Fibroblast of lung (primary cell): ENCODE measurements around the gene PRDM16. TPM values are rescaled to one million over a fixed set of nuclear protein-coding genes. Genes with fewer than 3 reads are reported as not detected.

Experiments used
- DNase-seq, 2 donors: peaks; one replicate each; pipeline versions ENCODE4 v3.0.0 to v3.0.0-alpha.2; 2010; ENCODE audit warnings: low read depth in 2 of 2
- H2AFZ ChIP-seq: 2 replicates; pipeline ENCODE4 v1.5.1; 2012; ENCODE audit warnings: low read length, control low read depth, inconsistent platforms
- H3K27ac ChIP-seq: 2 replicates; pipeline ENCODE4 v1.5.1; 2011; ENCODE audit warnings: low read length, control low read depth; ENCODE audit not compliant: insufficient read depth
- H3K27me3 ChIP-seq: 2 replicates; pipeline ENCODE4 v1.5.1; 2011; ENCODE audit warnings: mild to moderate bottlenecking, low read length; ENCODE audit not compliant: control insufficient read depth, insufficient read depth
- H3K36me3 ChIP-seq: 2 replicates; pipeline ENCODE4 v1.5.1; 2011; ENCODE audit warnings: low read length; ENCODE audit not compliant: control insufficient read depth, insufficient read depth
- H3K4me1 ChIP-seq: 2 replicates; pipeline ENCODE4 v1.5.1; 2011; ENCODE audit warnings: low read length; ENCODE audit not compliant: control insufficient read depth, insufficient read depth; ENCODE audit errors: extremely low read depth
- H3K4me2 ChIP-seq: 2 replicates; pipeline ENCODE4 v1.5.1; 2011; ENCODE audit warnings: low read length, control low read depth; ENCODE audit not compliant: insufficient read depth; ENCODE audit errors: extremely low read depth
- H3K4me3 ChIP-seq, 4 experiments: fragments of 200-600 bp in 1 of 4; sonication (generic) in 1 of 4; replicated peaks in 1 of 4; 2 replicates each; pipeline ENCODE4 v1.5.1; 2011 to 2016; ENCODE audit warnings: low read length in 4 of 4, low read depth in 3 of 4, mild to moderate bottlenecking in 3 of 4, control low read depth in 2 of 4, inconsistent platforms in 1 of 4, mixed read lengths in 1 of 4; ENCODE audit not compliant: insufficient read depth in 1 of 4; ENCODE audit errors: control extremely low read depth in 1 of 4
- H3K79me2 ChIP-seq: 2 replicates; pipeline ENCODE4 v1.5.1; 2012; ENCODE audit warnings: mild to moderate bottlenecking, low read length, inconsistent platforms; ENCODE audit not compliant: control insufficient read depth, insufficient read depth
- H3K9ac ChIP-seq: 2 replicates; pipeline ENCODE4 v1.5.1; 2011; ENCODE audit warnings: mild to moderate bottlenecking, low read length, control low read depth; ENCODE audit not compliant: insufficient read depth
- H3K9me3 ChIP-seq: 2 replicates; pipeline ENCODE4 v1.5.1; 2012; ENCODE audit warnings: low read depth, low read length; ENCODE audit not compliant: control insufficient read depth, insufficient read depth
- H4K20me1 ChIP-seq: 2 replicates; pipeline ENCODE4 v1.5.1; 2011; ENCODE audit warnings: low read length; ENCODE audit not compliant: control insufficient read depth, insufficient read depth; ENCODE audit errors: extremely low read depth
- EZH2 ChIP-seq: IDR thresholded peaks from 2 replicates; pipeline ENCODE4 v1.5.1; 2012; ENCODE audit warnings: low read length, control low read depth, mild to moderate bottlenecking; ENCODE audit errors: missing control alignments
- polyA plus RNA-seq, 2 donors: library from polyadenylated mRNA; depleted of rRNA in 1 of 2; stranded (reverse) in 1 of 2; unstranded in 1 of 2; fragments of >200 nt; gene quantifications; 2 replicates each; pipeline ENCODE4 v1.2.1, GENCODE V29; 2011 to 2012; ENCODE audit warnings: missing spikeins in 1 of 2
- total RNA-seq: library from RNA; depleted of rRNA; stranded (reverse); fragments of >200 nt; gene quantifications from 2 replicates; pipeline ENCODE4 v1.2.1, GENCODE V29; 2014
- TF ChIP-seq, protein P1 (sequence below), 2 donors: IDR thresholded peaks in 1 of 2; conservative IDR thresholded peaks in 1 of 2; 1 replicate in 1 of 2; 2 replicates in 1 of 2; pipeline ENCODE4 v1.5.1; 2011 to 2012; ENCODE audit warnings: low read length in 2 of 2, control low read depth in 1 of 2, inconsistent platforms in 1 of 2, low read depth in 1 of 2, mild to moderate bottlenecking in 1 of 2

Gene PRDM16
- total and polyA plus RNA-seq, 2 donors (not counting 1 experiment from before 2014, with no cell fraction given): 0.30 to 1.8 TPM

DNA sequence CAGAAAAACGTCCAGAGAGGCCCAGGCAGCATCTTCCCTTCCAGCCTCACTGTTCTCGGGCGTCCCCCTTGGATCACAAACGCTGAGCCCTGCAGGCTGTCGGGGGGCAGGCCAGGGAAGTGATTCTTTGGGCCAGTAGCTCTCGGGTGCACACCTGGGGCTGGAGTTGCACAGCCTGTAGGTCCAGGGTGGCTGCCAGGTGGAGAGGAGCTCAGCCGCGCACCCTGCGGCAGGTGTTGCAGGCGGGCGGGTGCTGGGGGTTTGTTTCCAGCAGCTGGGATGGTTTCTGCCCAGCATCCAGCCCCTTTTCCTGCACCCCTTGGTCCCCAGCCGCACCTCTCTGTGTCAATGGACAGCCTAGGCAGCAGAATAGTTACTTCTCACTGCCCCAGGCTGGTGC lies 15.7 kb downstream of the PRDM16 start:
- H3K9me3 ChIP-seq: no peaks in the 10 kb centered on the region
- H4K20me1 ChIP-seq: no peaks in the 10 kb centered on the region
- TF ChIP-seq EZH2: no peak
- TF ChIP-seq, protein P1, sequence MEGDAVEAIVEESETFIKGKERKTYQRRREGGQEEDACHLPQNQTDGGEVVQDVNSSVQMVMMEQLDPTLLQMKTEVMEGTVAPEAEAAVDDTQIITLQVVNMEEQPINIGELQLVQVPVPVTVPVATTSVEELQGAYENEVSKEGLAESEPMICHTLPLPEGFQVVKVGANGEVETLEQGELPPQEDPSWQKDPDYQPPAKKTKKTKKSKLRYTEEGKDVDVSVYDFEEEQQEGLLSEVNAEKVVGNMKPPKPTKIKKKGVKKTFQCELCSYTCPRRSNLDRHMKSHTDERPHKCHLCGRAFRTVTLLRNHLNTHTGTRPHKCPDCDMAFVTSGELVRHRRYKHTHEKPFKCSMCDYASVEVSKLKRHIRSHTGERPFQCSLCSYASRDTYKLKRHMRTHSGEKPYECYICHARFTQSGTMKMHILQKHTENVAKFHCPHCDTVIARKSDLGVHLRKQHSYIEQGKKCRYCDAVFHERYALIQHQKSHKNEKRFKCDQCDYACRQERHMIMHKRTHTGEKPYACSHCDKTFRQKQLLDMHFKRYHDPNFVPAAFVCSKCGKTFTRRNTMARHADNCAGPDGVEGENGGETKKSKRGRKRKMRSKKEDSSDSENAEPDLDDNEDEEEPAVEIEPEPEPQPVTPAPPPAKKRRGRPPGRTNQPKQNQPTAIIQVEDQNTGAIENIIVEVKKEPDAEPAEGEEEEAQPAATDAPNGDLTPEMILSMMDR (conservative IDR thresholded peaks at IDR 0.05 in 1 of 2, IDR thresholded peaks at IDR 0.05 in 1 of 2; ENCODE audit: low read depth in 1 of 2, low read length in 2 of 2): no peak
- H3K4me3 ChIP-seq: no peak overlapping the region
- H2AFZ ChIP-seq: no peak overlapping the region
- H3K9ac ChIP-seq: no peak overlapping the region
- H3K27me3 ChIP-seq: no peaks in the 10 kb centered on the region
- no peak overlapping the region for H3K4me2 ChIP-seq
- no peak overlapping the region for H3K27ac ChIP-seq
- H3K36me3 ChIP-seq: no peaks in the 10 kb centered on the region
- H3K4me1 ChIP-seq: no peaks in the 10 kb centered on the region
- H3K79me2 ChIP-seq: no peaks in the 10 kb centered on the region
- no peak for DNase-seq

DNA sequence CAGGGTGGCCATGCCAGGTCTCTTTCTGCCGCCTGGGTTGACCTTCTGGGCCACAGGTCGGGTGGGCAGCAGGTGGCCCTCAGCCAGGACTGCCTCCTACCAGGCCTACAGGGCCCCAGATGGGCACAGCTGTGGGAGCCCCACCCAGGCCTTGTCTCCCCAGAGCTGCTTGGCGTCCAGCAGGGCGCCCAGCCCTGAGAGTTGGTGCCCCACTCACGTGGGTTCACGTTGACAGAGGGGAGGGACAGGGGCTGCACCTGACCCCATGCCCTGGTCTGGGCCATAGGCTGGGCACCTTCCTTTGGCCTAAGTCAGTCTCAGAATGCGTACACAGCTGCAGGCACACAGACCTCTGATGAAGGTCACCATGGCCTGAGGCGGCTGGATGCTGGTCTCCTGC lies 16.7 kb downstream of the PRDM16 start:
- no peak for DNase-seq
- no peak overlapping the region for H3K4me3 ChIP-seq
- no peaks in the 10 kb centered on the region for H4K20me1 ChIP-seq
- H3K27ac ChIP-seq: no peak overlapping the region
- no peaks in the 10 kb centered on the region for H3K27me3 ChIP-seq
- no peaks in the 10 kb centered on the region for H3K9me3 ChIP-seq
- H3K4me2 ChIP-seq: no peak overlapping the region
- H3K4me1 ChIP-seq: no peaks in the 10 kb centered on the region
- H3K36me3 ChIP-seq: no peaks in the 10 kb centered on the region
- no peaks in the 10 kb centered on the region for H3K79me2 ChIP-seq
- H2AFZ ChIP-seq: no peak overlapping the region
- H3K9ac ChIP-seq: no peak overlapping the region
- TF ChIP-seq, protein P1 (conservative IDR thresholded peaks at IDR 0.05 in 1 of 2, IDR thresholded peaks at IDR 0.05 in 1 of 2; ENCODE audit: low read depth in 1 of 2, low read length in 2 of 2): no peak
- TF ChIP-seq EZH2: no peak

DNA sequence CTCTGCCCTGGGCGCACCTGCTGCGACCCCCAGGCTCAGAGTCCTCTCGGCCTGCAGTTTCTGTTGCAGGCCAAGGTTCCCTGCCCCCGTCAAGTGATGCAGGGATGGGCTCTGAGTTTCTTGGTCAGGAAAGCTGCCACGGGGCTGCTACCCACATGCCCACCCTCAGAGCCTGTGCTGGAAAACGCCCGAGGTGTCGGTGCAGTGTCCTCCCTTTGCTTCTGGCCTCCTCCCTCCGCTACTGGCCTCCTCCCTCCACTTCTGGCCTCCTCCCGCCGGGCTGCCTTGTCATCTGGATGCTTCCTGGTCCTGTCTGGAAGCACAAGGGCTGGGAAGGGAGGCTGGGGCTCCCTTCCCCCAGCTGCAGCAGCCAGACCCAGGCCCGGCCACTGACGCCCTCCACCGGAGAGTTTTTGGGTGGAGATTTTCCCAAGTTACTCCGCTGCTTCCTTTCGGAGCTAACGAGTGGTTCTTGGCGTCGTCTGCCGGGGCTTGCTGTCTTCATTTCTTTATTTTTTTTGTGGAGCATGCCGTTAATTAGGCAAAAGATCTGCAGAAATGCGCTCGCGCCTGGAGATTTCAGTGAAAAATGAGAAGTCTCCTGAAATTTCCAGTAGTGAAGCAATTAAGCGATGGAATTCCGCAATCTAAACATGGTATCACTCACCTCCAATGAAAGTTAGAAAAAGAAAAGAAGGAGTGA lies 17.4 kb downstream of the PRDM16 start:
- no peak overlapping the region for H3K4me2 ChIP-seq
- H3K9ac ChIP-seq: no peak overlapping the region
- H3K27ac ChIP-seq: no peak overlapping the region
- no peak overlapping the region for H3K4me3 ChIP-seq
- no peaks in the 10 kb centered on the region for H3K9me3 ChIP-seq
- no peak for TF ChIP-seq EZH2
- no peak overlapping the region for H2AFZ ChIP-seq
- no peaks in the 10 kb centered on the region for H3K36me3 ChIP-seq
- H4K20me1 ChIP-seq: no peaks in the 10 kb centered on the region
- DNase-seq: no peak
- H3K4me1 ChIP-seq: no peaks in the 10 kb centered on the region
- no peaks in the 10 kb centered on the region for H3K27me3 ChIP-seq
- H3K79me2 ChIP-seq: no peaks in the 10 kb centered on the region
